Measurements from ENCODE around the gene FLCN.
"Not testable (repeated sequence)": the region's sequence is repeated elsewhere in the genome, so short reads cannot be mapped to it uniquely, and the experiment has no call there.

FLCN gene

DNA sequence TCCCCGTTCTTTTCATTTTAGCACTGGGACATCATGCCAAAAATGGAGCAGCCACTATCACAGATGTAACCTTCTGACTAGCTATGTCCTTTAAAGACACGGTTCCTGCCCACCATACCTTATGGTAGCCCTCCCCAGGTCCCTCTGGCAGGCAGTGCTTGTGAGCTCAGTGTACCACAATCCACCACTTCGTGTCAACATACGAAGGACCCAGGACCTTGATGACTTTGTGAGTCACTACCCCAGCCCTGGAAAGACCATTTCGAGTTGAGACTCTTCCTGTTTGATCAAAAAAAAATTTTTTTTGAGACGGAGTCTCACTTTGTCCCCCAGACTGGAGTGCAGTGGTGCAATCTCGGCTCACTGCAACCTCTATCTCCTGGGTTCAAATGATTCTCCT lies 21.0 kb upstream of the FLCN start:
- Histone ChIP-seq H3K9me3 (ENCODE audit: control insufficient read depth, low read length) (no peaks in the 10 kb centered on the region), H3K36me3 (ENCODE audit: control insufficient read depth, insufficient read depth, low read length) (peaks cover 51% of the 10 kb centered on the region), H3K4me3 (ENCODE audit: insufficient read depth, low read depth, low read length) (no peak overlapping the region), H3K27me3 (ENCODE audit: control insufficient read depth, insufficient read depth, low read length, poor library complexity, severe bottlenecking) (no peaks in the 10 kb centered on the region), H3K27ac (ENCODE audit: insufficient read depth, low read depth, low read length, poor library complexity, severe bottlenecking) (no peak overlapping the region), H3K4me1 (ENCODE audit: control insufficient read depth, insufficient read depth, low read length) (no peaks in the 10 kb centered on the region)
- WGBS, 2 experiments, result 93 to 96% methylated on average over 7 of the region's 7 CpGs

DNA sequence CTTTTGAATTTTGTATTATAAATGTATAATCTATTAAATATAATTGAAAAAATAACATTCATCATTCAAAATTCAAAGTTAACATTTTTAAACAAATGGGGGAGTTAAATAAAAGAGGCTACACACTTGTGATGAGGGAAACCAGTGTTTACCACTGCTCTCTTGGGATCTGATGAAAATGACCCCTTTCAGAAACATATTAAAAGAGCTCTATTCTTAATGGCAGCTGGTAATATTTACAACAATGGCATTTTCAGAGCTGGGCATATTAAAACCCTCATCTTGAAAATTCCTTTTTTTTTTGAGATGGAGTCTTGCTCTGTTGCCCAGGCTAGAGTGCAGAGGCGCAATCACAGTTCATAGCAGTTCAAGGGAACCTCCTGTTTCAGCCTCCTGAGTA lies 19.3 kb upstream of the FLCN start:
- Histone ChIP-seq H3K9me3 (ENCODE audit: control insufficient read depth, low read length) (no peaks in the 10 kb centered on the region), H3K27ac (ENCODE audit: insufficient read depth, low read depth, low read length, poor library complexity, severe bottlenecking) (no peak overlapping the region), H3K36me3 (ENCODE audit: control insufficient read depth, insufficient read depth, low read length) (peaks cover 46% of the 10 kb centered on the region), H3K27me3 (ENCODE audit: control insufficient read depth, insufficient read depth, low read length, poor library complexity, severe bottlenecking) (no peaks in the 10 kb centered on the region), H3K4me3 (ENCODE audit: insufficient read depth, low read depth, low read length) (no peak overlapping the region), H3K4me1 (ENCODE audit: control insufficient read depth, insufficient read depth, low read length) (no peaks in the 10 kb centered on the region)
- WGBS, 2 experiments, result 93 to 96% methylated on average over 1 of the region's 1 CpG

DNA sequence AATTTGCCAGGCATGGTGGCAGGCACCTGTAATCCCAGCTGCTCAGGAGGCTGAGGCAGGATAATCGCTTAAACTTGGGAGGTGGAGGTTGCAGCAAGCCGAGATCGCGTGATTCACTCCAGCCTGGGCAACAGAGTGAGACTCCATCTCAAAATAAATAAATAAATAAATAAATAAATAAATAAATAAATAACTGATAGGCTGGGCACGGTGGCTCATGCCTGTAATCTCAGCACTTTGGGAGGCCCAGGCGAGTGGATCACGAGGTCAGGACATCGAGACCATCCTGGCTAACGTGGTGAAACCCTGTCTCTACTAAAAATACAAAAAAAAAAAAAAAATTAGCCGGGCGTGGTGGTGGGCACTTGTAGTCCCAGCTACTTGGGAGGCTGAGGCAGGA lies 18.7 kb upstream of the FLCN start:
- not testable (repeated sequence) for H3K4me3 ChIP-seq (ENCODE audit: insufficient read depth, low read depth, low read length); H3K27me3 ChIP-seq (ENCODE audit: control insufficient read depth, insufficient read depth, low read length, poor library complexity, severe bottlenecking); H3K27ac ChIP-seq (ENCODE audit: insufficient read depth, low read depth, low read length, poor library complexity, severe bottlenecking); H3K9me3 ChIP-seq (ENCODE audit: control insufficient read depth, low read length); H3K4me1 ChIP-seq (ENCODE audit: control insufficient read depth, insufficient read depth, low read length)
- 90 to 94% methylated on average over 8 of the region's 11 CpGs for WGBS, 2 experiments
- peaks cover 47% of the 10 kb centered on the region for H3K36me3 ChIP-seq (ENCODE audit: control insufficient read depth, insufficient read depth, low read length)

DNA sequence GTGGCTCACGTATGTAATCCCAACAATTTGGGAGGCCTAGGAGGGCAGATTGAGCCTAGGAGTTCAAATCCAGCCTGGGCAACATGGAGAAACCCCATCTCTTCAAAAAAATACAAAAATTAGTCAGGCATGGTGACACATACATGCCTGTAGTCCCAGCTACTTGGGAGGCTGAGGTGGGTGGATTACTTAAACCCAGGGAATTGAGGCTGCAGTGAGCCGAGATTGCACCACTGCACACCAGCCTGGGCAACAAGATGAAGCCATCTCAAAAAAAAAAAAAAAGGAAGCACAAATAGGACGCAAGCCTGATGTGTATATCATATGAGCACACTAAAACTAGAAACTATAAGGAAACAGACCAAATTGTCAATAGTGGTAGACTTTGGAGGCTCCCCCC lies 17.1 kb upstream of the FLCN start:
- Histone ChIP-seq H3K27ac (ENCODE audit: insufficient read depth, low read depth, low read length, poor library complexity, severe bottlenecking) (no peak overlapping the region), H3K4me3 (ENCODE audit: insufficient read depth, low read depth, low read length) (no peak overlapping the region), H3K4me1 (ENCODE audit: control insufficient read depth, insufficient read depth, low read length) (no peaks in the 10 kb centered on the region), H3K9me3 (ENCODE audit: control insufficient read depth, low read length) (no peaks in the 10 kb centered on the region), H3K36me3 (ENCODE audit: control insufficient read depth, insufficient read depth, low read length) (peaks cover 38% of the 10 kb centered on the region), H3K27me3 (ENCODE audit: control insufficient read depth, insufficient read depth, low read length, poor library complexity, severe bottlenecking) (no peaks in the 10 kb centered on the region)
- WGBS, 2 experiments, result 94 to 96% methylated on average over 3 of the region's 3 CpGs

DNA sequence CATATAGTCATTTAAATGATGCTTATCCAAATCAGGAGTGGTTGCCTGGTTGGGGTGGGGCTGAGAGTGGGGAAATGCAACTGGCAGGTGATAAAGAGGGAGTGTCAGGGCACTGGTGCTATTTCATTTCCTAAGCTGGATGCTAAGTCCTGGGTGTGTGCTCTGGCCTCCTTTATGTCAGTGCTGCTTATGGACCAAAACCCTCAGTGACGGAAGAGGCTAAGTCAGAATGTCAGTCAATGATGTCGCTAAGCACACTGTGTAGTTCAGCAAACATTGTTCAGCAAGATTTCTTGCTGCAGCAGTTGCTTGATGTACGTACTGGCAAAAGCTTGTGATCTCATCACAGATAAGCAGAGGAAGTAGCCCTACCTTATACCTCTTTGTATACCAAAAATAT lies 16.4 kb upstream of the FLCN start:
- 96 to 98% methylated on average over 3 of the region's 3 CpGs for WGBS, 2 experiments
- peaks cover 35% of the 10 kb centered on the region for H3K36me3 ChIP-seq (ENCODE audit: control insufficient read depth, insufficient read depth, low read length)
- H3K4me1 ChIP-seq (ENCODE audit: control insufficient read depth, insufficient read depth, low read length), result no peaks in the 10 kb centered on the region
- H3K27me3 ChIP-seq (ENCODE audit: control insufficient read depth, insufficient read depth, low read length, poor library complexity, severe bottlenecking), result no peaks in the 10 kb centered on the region
- H3K9me3 ChIP-seq (ENCODE audit: control insufficient read depth, low read length), result no peaks in the 10 kb centered on the region
- no peak overlapping the region for H3K4me3 ChIP-seq (ENCODE audit: insufficient read depth, low read depth, low read length)
- no peak overlapping the region for H3K27ac ChIP-seq (ENCODE audit: insufficient read depth, low read depth, low read length, poor library complexity, severe bottlenecking)

DNA sequence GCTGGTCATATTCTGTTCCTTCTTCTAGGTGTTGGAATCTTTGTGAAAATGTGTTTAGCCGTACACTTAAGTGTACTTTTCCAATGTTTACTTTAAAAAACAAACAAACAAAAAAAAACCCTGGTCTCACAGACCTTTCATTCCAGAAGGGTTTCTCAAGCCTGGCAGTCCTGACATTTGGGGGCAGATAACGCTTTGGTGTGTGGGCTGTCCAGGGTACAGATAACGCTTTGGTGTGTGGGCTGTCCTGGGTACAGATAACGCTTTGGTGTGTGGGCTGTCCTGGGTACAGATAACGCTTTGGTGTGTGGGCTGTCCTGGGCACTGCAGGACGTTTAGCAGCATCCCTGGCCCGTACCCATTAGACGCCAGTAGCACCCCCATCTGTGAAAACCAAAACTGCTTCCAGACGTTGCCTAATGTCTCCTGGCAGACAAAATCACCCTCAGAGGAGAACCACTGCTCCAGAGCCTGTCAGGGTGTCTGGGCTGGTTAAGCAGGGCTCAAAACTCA lies 15.2 kb upstream of the FLCN start:
- no peak overlapping the region for H3K4me3 ChIP-seq (ENCODE audit: insufficient read depth, low read depth, low read length)
- H3K4me1 ChIP-seq (ENCODE audit: control insufficient read depth, insufficient read depth, low read length), result no peaks in the 10 kb centered on the region
- WGBS, 2 experiments, result 89% methylated on average over 9 of the region's 9 CpGs
- H3K36me3 ChIP-seq (ENCODE audit: control insufficient read depth, insufficient read depth, low read length), result peaks cover 42% of the 10 kb centered on the region
- no peaks in the 10 kb centered on the region for H3K27me3 ChIP-seq (ENCODE audit: control insufficient read depth, insufficient read depth, low read length, poor library complexity, severe bottlenecking)
- H3K9me3 ChIP-seq (ENCODE audit: control insufficient read depth, low read length), result no peaks in the 10 kb centered on the region
- no peak overlapping the region for H3K27ac ChIP-seq (ENCODE audit: insufficient read depth, low read depth, low read length, poor library complexity, severe bottlenecking)

DNA sequence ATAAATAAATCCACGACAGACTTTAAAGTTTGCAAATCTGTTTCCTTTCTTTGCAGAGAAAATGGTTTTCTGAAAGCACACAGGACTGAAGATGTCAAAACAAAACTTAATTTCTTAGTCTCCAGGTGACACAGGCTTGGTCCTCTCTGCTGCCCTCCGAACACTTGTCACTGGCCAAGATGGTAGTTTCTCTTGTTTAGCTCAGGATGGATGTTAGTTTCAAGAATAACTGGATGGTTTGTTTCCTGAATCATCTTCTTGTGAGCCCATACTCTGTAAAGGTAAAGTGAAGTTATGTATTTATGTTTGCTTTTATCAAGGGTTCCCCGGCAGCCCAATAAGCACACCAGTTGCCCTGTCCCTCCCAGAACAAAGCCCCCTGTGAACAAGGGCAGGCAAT lies 9.9 kb upstream of the FLCN start:
- 91 to 95% methylated on average over 3 of the region's 3 CpGs for WGBS, 2 experiments

DNA sequence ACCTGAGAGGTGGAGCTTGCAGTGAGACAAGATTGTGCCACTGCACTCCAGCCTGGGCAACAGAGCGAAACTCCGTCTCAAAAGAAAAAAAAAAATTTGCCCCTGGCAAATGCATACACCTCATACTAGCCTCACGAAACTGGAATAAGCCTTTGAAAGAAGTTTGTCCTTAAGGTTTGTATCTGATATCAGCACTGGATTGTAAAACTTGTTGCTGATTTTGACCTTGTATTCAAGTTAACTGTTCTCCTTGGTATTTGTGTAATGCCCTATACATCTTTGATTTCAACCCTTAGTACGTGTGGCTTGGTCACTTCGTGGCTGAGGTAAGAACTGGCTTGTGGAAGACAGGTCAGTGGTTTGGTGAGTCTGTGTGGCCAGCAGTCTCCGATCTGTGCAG lies 6.2 kb upstream of the FLCN start:
- H3K9me3 ChIP-seq (ENCODE audit: control insufficient read depth, low read length), result no peaks in the 10 kb centered on the region
- no peaks in the 10 kb centered on the region for H3K27me3 ChIP-seq (ENCODE audit: control insufficient read depth, insufficient read depth, low read length, poor library complexity, severe bottlenecking)
- H3K27ac ChIP-seq (ENCODE audit: insufficient read depth, low read depth, low read length, poor library complexity, severe bottlenecking), result no peak overlapping the region
- WGBS, 2 experiments, result 95% methylated on average over 6 of the region's 6 CpGs
- H3K36me3 ChIP-seq (ENCODE audit: control insufficient read depth, insufficient read depth, low read length), result peaks cover 18% of the 10 kb centered on the region
- no peak overlapping the region for H3K4me3 ChIP-seq (ENCODE audit: insufficient read depth, low read depth, low read length)
- no peaks in the 10 kb centered on the region for H3K4me1 ChIP-seq (ENCODE audit: control insufficient read depth, insufficient read depth, low read length)

More for the DNA sequence above, 9.9 kb upstream of the FLCN start:
- H3K9me3 ChIP-seq (ENCODE audit: control insufficient read depth, low read length), result no peaks in the 10 kb centered on the region
- no peaks in the 10 kb centered on the region for H3K27me3 ChIP-seq (ENCODE audit: control insufficient read depth, insufficient read depth, low read length, poor library complexity, severe bottlenecking)
- no peaks in the 10 kb centered on the region for H3K4me1 ChIP-seq (ENCODE audit: control insufficient read depth, insufficient read depth, low read length)
- no peak overlapping the region for H3K4me3 ChIP-seq (ENCODE audit: insufficient read depth, low read depth, low read length)
- H3K36me3 ChIP-seq (ENCODE audit: control insufficient read depth, insufficient read depth, low read length), result peaks cover 28% of the 10 kb centered on the region
- no peak overlapping the region for H3K27ac ChIP-seq (ENCODE audit: insufficient read depth, low read depth, low read length, poor library complexity, severe bottlenecking)

DNA sequence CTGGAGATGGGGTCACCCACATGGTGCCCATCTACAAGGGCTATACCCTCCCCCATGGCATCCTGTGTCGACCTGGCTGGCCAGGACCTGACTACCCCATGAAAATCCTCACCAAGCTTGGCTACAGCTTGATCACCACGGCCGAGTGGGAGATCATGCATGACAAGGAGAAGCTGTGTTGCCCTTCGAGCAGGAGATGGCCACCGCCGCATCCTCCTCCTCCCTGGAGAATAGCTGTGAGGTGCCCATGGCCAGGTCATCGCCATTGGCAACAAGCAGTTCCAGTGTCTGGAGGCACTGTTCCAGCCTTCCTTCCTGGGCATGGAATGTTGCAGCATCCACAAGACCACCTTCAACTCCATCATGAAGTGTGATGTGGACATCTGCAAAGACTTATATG lies 5.3 kb upstream of the FLCN start:
- no peaks in the 10 kb centered on the region for H3K4me1 ChIP-seq (ENCODE audit: control insufficient read depth, insufficient read depth, low read length)
- no peaks in the 10 kb centered on the region for H3K9me3 ChIP-seq (ENCODE audit: control insufficient read depth, low read length)
- peaks cover 12% of the 10 kb centered on the region for H3K36me3 ChIP-seq (ENCODE audit: control insufficient read depth, insufficient read depth, low read length)
- H3K27ac ChIP-seq (ENCODE audit: insufficient read depth, low read depth, low read length, poor library complexity, severe bottlenecking), result no peak overlapping the region
- no peaks in the 10 kb centered on the region for H3K27me3 ChIP-seq (ENCODE audit: control insufficient read depth, insufficient read depth, low read length, poor library complexity, severe bottlenecking)
- no peak overlapping the region for H3K4me3 ChIP-seq (ENCODE audit: insufficient read depth, low read depth, low read length)
- 94 to 95% methylated on average over 7 of the region's 7 CpGs for WGBS, 2 experiments

DNA sequence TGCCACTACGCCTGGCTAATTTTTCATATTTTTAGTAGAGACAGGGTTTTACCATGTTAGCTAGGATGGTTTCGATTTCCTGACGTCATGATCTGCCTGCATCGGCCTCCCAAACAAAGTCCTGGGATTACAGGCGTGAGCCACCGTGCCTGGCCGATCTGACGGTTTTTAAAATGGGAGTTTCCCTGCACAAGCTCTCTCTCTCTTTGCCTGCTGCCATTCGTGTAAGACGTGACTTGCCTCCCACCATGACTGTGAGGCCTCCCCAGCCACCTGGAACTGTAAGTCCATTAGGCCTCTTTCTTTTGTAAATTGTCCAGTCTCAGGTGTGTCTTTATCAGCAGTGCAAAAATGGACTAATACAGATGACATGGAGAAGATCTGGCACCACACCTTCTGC lies 4.7 kb upstream of the FLCN start:
- Histone ChIP-seq H3K9me3 (ENCODE audit: control insufficient read depth, low read length) (no peaks in the 10 kb centered on the region), H3K4me1 (ENCODE audit: control insufficient read depth, insufficient read depth, low read length) (no peaks in the 10 kb centered on the region), H3K27me3 (ENCODE audit: control insufficient read depth, insufficient read depth, low read length, poor library complexity, severe bottlenecking) (no peaks in the 10 kb centered on the region), H3K4me3 (ENCODE audit: insufficient read depth, low read depth, low read length) (no peak overlapping the region), H3K36me3 (ENCODE audit: control insufficient read depth, insufficient read depth, low read length) (peaks cover 6% of the 10 kb centered on the region), H3K27ac (ENCODE audit: insufficient read depth, low read depth, low read length, poor library complexity, severe bottlenecking) (no peak overlapping the region)
- WGBS, 2 experiments, result 86% methylated on average over 10 of the region's 10 CpGs

DNA sequence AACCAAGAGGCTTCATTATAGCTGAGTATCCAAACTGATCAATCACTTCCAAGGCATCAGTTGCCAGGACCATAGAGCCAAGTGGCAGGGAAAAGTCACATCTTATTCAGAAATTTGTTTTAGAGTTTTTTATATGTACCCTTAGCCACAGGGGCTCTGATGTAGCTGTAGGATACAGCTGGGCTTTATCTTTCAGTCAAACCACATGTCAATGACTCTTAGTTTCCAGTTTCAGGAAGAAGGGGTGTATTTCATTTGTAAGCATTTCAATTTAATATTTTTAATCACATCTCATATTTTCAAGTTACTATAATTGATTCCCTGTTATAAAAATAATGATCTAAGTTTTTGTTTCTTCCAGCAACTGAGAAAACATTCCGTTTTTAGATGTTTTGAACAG lies 2.9 kb upstream of the FLCN start:
- H3K27ac ChIP-seq (ENCODE audit: insufficient read depth, low read depth, low read length, poor library complexity, severe bottlenecking), result no peak overlapping the region
- no peaks in the 10 kb centered on the region for H3K27me3 ChIP-seq (ENCODE audit: control insufficient read depth, insufficient read depth, low read length, poor library complexity, severe bottlenecking)
- no peak overlapping the region for H3K4me3 ChIP-seq (ENCODE audit: insufficient read depth, low read depth, low read length)
- no peaks in the 10 kb centered on the region for H3K9me3 ChIP-seq (ENCODE audit: control insufficient read depth, low read length)
- WGBS, 2 experiments, result 90 to 93% methylated on average over 1 of the region's 1 CpG
- peaks cover 12% of the 10 kb centered on the region for H3K4me1 ChIP-seq (ENCODE audit: control insufficient read depth, insufficient read depth, low read length)
- H3K36me3 ChIP-seq (ENCODE audit: control insufficient read depth, insufficient read depth, low read length), result no peaks in the 10 kb centered on the region
